GM12891 (cell line): ENCODE results near the gene IGFBP3.

Experiments used
- POLR2A ChIP-seq: IDR thresholded peaks from 2 replicates; pipeline ENCODE4 v1.6.1; 2011; ENCODE audit warnings: low read depth, low read length, control low read depth
- POLR2AphosphoS5 ChIP-seq: IDR thresholded peaks from 2 replicates; pipeline ENCODE4 v1.6.1; 2011; ENCODE audit warnings: low read depth, low read length, control low read depth
- POU2F2 ChIP-seq: IDR thresholded peaks from 2 replicates; pipeline ENCODE4 v1.6.1; 2011; ENCODE audit warnings: low read depth, mild to moderate bottlenecking, control low read depth, low read length, moderate library complexity
- SPI1 ChIP-seq: IDR thresholded peaks from 2 replicates; pipeline ENCODE4 v1.6.1; 2011; ENCODE audit warnings: low read depth, low read length, control low read depth
- TAF1 ChIP-seq: IDR thresholded peaks from 2 replicates; pipeline ENCODE4 v1.6.1; 2011; ENCODE audit warnings: low read depth, low read length, control low read depth

- TF ChIP-seq POLR2AphosphoS5 = no peak
- no peak for TF ChIP-seq POLR2A
- TF ChIP-seq TAF1 = no peak
- no peak for TF ChIP-seq POU2F2
- no peak for TF ChIP-seq SPI1
These were observed 1.0 kb downstream of the IGFBP3 start for GRCh38 chr7:45919993-45920459.
